DOHH2 (cell line): ENCODE results near the gene BCAP31.

ENCODE experiments used
- CTCF ChIP-seq: fragments of 200-600 bp; sonication (generic); IDR thresholded peaks from one replicate; pipeline ENCODE4 v1.5.1; 2014; ENCODE audit warnings: antibody characterized with exemption, mild to moderate bottlenecking, low read depth, low read length; ENCODE audit not compliant: poor library complexity, severe bottlenecking
- EZH2phosphoT487 ChIP-seq: fragments of 200-600 bp; sonication (generic); IDR thresholded peaks from 2 replicates; pipeline ENCODE4 v1.6.1; 2017; ENCODE audit warnings: borderline replicate concordance, mild to moderate bottlenecking, antibody characterized with exemption, low read length, moderate library complexity, mixed read lengths

GRCh38 chrX:153673428-153674218, 50.6 kb downstream of the BCAP31 start, which contains the start of gene PNCK:
- TF ChIP-seq EZH2phosphoT487 = no peak
- TF ChIP-seq CTCF = no peak
